Kidney epithelial cell (primary cell): ENCODE results near the gene KAT6B. TPM values are rescaled to one million over a fixed set of nuclear protein-coding genes. Genes with fewer than 3 reads are reported as not detected.

Experiments used
- DNase-seq: peaks from one replicate; pipeline ENCODE4 v3.0.0-alpha.2; 2010; ENCODE audit warnings: low read depth
- H3K27me3 ChIP-seq: 2 replicates; pipeline ENCODE4 v1.6.0; 2011; ENCODE audit warnings: low read length; ENCODE audit not compliant: control insufficient read depth, insufficient read depth
- H3K36me3 ChIP-seq: 2 replicates; pipeline ENCODE4 v1.5.1; 2011; ENCODE audit warnings: low read length; ENCODE audit not compliant: control insufficient read depth, insufficient read depth
- H3K4me3 ChIP-seq: 2 replicates; pipeline ENCODE4 v1.5.1; 2011; ENCODE audit warnings: low read depth, mild to moderate bottlenecking, control low read depth, low read length
- total RNA-seq: library from RNA; depleted of rRNA; stranded (reverse); fragments of >200 nt; gene quantifications from 2 replicates; pipeline ENCODE4 v1.2.3, GENCODE V29; 2015
- TF ChIP-seq, protein P1 (sequence below): IDR thresholded peaks from 2 replicates; pipeline ENCODE4 v1.5.1; 2011; ENCODE audit warnings: mild to moderate bottlenecking, moderate library complexity, low read length, control low read depth, inconsistent platforms; ENCODE audit not compliant: insufficient read depth, poor library complexity, severe bottlenecking

Gene KAT6B
- total RNA-seq, 1 donor from 2014 or later: 8.0 TPM

DNA sequence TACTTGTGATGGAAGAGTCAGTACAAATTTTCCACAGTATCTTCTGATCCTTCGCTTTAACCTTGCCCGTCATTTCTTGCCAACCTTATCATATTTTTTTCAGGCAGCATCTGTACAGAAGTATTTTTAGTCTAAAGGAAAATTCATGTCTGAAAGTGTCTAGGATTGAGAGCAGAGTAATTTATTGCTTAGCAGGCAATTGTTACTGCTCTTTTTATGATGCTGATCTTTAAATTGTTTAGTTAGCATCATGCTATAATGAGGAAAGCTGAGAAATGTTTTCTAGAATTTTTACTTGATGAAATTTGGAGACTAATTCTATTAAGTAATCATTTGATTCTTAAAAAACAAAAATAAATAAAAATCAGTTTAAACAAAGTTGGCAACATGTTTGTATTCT is 20.6 kb downstream of the KAT6B start:
- H3K36me3 ChIP-seq: no peaks in the 10 kb centered on the region
- TF ChIP-seq, protein P1, sequence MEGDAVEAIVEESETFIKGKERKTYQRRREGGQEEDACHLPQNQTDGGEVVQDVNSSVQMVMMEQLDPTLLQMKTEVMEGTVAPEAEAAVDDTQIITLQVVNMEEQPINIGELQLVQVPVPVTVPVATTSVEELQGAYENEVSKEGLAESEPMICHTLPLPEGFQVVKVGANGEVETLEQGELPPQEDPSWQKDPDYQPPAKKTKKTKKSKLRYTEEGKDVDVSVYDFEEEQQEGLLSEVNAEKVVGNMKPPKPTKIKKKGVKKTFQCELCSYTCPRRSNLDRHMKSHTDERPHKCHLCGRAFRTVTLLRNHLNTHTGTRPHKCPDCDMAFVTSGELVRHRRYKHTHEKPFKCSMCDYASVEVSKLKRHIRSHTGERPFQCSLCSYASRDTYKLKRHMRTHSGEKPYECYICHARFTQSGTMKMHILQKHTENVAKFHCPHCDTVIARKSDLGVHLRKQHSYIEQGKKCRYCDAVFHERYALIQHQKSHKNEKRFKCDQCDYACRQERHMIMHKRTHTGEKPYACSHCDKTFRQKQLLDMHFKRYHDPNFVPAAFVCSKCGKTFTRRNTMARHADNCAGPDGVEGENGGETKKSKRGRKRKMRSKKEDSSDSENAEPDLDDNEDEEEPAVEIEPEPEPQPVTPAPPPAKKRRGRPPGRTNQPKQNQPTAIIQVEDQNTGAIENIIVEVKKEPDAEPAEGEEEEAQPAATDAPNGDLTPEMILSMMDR: no peak
- H3K27me3 ChIP-seq: no peaks in the 10 kb centered on the region
- no peak overlapping the region for H3K4me3 ChIP-seq
- DNase-seq: no peak

DNA sequence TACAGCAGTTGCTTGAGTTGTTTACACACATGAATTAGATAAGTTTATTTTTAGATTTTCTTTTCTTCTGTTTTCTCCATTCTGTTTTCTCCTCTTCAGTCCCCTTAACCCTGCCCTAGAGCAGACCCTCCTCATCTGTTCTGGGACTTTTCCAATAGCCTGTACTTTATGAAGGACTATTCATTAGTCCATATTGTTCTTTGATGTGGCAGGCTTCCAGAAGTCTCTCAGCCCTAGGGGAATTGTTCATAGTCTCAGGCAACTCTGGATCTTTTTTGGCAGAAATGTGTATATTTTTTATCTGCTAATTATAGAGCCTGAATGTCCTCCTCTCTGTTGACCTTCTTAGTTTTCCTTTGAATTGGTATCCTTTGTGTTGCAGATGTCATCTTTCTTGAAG is 25.4 kb downstream of the KAT6B start:
- no peaks in the 10 kb centered on the region for H3K36me3 ChIP-seq
- TF ChIP-seq, protein P1: no peak

DNA sequence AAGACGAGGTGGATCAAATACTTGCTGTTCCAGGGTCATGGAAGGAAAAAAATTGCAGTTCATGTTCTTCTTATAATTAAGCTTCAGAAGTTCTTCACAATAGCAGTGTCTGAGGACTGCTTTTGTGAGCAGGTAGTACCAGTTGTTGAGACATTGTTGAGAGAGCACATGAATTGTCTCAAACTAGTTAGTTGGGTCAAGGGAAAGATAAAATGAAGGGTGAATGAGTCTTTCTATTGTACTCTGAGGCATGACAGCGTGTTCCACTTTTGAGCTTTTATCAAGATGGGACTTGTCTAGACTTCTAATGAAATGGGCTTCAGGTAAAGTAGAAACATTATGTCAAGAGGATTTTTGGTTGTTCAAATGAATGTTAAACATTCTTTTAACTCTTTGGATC is 26.0 kb downstream of the KAT6B start:
- H3K4me3 ChIP-seq: no peak overlapping the region
- TF ChIP-seq, protein P1: no peak
- H3K27me3 ChIP-seq: no peaks in the 10 kb centered on the region
- no peaks in the 10 kb centered on the region for H3K36me3 ChIP-seq
- no peak for DNase-seq

More for the DNA sequence above, 25.4 kb downstream of the KAT6B start:
- no peak overlapping the region for H3K4me3 ChIP-seq
- DNase-seq: no peak
- H3K27me3 ChIP-seq: no peaks in the 10 kb centered on the region

DNA sequence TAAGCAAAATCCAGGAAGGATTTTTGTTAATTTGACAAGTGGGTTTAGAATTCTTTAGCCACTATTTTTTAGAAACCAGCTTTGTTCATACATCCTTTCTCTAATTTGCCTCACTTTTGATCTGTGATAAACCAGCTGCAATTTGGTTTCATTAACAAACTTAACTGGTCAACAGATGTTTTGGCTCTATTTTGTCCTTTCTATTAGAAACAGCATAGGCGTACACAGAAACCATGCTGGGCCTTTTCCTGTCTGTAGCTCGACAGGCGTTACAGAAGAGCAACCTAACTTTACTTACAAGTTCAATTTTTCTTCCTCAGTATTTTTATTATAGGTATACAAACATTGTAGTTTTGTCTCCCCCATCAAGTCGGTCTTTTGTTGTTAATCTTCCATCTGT is 28.2 kb downstream of the KAT6B start:
- no peak overlapping the region for H3K4me3 ChIP-seq

DNA sequence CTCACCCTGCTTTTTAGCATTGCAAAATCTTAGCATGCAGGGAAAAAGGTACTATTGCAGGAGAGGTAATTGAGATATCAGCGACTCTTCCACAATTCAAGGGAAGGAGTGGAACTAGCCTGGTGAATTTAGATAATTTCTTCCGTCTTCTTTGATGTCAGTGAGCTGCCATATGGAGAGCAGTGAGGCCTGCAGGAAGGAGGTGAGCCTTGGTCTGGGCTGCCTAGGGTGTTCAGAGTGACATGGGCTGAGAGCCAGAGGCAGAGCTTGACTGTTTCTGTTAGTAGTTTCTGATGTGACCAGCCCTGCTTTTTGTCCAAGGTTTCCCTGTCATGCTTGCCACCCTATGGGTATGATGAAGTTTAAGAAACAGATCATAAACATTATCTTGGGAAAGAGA is 28.6 kb downstream of the KAT6B start:
- TF ChIP-seq, protein P1: no peak

More for the DNA sequence above, 28.2 kb downstream of the KAT6B start:
- TF ChIP-seq, protein P1: no peak
- Histone ChIP-seq H3K27me3 (no peaks in the 10 kb centered on the region), H3K36me3 (no peaks in the 10 kb centered on the region)
- no peak for DNase-seq

DNA sequence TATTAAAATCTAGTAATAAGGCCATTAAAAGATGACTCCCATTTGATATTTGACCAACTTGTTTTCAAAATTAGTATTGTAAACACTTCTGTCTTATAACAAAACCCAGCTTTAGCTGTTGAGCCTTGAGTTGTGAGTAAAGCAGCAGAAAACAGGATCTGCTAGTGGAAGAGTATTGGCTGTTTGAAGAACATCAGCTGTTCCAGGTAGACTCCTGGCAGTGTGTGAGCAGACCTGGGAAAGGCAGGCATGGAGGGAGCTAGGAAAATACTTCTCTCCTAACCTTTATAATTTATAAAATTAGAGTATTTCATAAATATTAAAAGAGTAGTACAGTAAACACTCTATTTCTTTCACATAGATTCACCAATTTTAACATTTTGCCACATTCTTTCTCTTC is 29.0 kb downstream of the KAT6B start:
- Histone ChIP-seq H3K36me3 (no peaks in the 10 kb centered on the region), H3K27me3 (no peaks in the 10 kb centered on the region), H3K4me3 (no peak overlapping the region)
- DNase-seq: no peak
- TF ChIP-seq, protein P1: no peak

More for the DNA sequence above, 28.6 kb downstream of the KAT6B start:
- no peaks in the 10 kb centered on the region for H3K36me3 ChIP-seq
- H3K27me3 ChIP-seq: no peaks in the 10 kb centered on the region
- no peak for DNase-seq
- no peak overlapping the region for H3K4me3 ChIP-seq
